Measurements from ENCODE around the gene COX6A2. TPM values are rescaled to one million over a fixed set of nuclear protein-coding genes. Genes with fewer than 3 reads are reported as not detected.
A peak's percentile ranks its signal among the peaks of the same experiment; 100 is the strongest.

COX6A2 gene
- total RNA-seq, 4 donors from 2014 or later = not detected

DNA sequence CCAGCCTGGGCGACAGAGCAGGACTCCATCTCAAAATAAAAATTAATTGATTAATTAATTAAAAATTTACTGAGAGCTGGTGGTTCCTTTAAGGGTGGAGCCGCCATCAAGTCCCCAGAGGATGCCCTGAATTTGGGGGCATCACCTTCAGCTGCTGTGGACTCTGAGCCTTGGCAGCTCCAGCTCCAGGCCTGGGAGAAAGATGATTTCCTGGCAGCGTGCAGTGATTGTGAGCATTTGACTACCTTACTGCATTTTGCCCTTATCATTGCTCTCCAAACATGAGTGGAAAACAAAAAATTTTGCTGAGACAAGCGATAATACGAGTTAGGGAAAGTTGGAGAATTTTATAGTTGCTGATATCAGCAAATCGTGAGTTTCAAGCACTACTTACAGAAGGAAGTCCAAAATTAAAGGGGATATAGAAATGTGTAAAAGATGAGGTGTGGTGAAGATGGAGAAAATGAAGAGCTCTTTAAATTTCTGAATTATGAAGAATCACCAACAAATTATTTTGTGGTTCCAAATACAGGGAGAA, 37.6 kb downstream of the COX6A2 start:
- no peaks in the 10 kb centered on the region for H3K36me3 ChIP-seq
- no peak overlapping the region for H3K4me3 ChIP-seq
- H3K27ac ChIP-seq = no peak overlapping the region
- H3K9me3 ChIP-seq = no peaks in the 10 kb centered on the region
- H3K4me1 ChIP-seq = peaks cover 3% of the 10 kb centered on the region
- DNase-seq (ENCODE audit: low spot score in 2 of 2) = no peak
- H3K27me3 ChIP-seq = peaks cover 9% of the 10 kb centered on the region
- WGBS = 64% methylated on average over 6 of the region's 6 CpGs
- TF ChIP-seq EP300 (IDR thresholded peaks at IDR 0.05) = no peak
- TF ChIP-seq POLR2AphosphoS5 (IDR thresholded peaks at IDR 0.05) = no peak
- TF ChIP-seq CTCF (IDR thresholded peaks at IDR 0.05) = no peak
- no peak for TF ChIP-seq POLR2A (IDR thresholded peaks at IDR 0.05)

- WGBS = 67% methylated on average over 2 of the region's 2 CpGs
Observed at GRCh38 chr16:31388535-31388934, 39.6 kb downstream of the COX6A2 start.

GRCh38 chr16:31386157-31386984, 41.8 kb downstream of the COX6A2 start:
- WGBS = 35% methylated on average over 6 of the region's 6 CpGs
- TF ChIP-seq EP300 (IDR thresholded peaks at IDR 0.05) = no peak
- no peak for TF ChIP-seq CTCF (IDR thresholded peaks at IDR 0.05)
- TF ChIP-seq POLR2A (IDR thresholded peaks at IDR 0.05) = no peak
- TF ChIP-seq POLR2AphosphoS5 (IDR thresholded peaks at IDR 0.05) = no peak
- peaks cover 3% of the 10 kb centered on the region for H3K4me1 ChIP-seq

More at GRCh38 chr16:31388535-31388934, 39.6 kb downstream of the COX6A2 start:
- no peak for TF ChIP-seq CTCF (IDR thresholded peaks at IDR 0.05)
- no peak for TF ChIP-seq POLR2A (IDR thresholded peaks at IDR 0.05)
- no peak for TF ChIP-seq EP300 (IDR thresholded peaks at IDR 0.05)
- TF ChIP-seq POLR2AphosphoS5 (IDR thresholded peaks at IDR 0.05) = no peak
- H3K36me3 ChIP-seq = no peaks in the 10 kb centered on the region
- H3K4me3 ChIP-seq = no peak overlapping the region
- no peak overlapping the region for H3K27ac ChIP-seq
- peaks cover 3% of the 10 kb centered on the region for H3K4me1 ChIP-seq
- H3K9me3 ChIP-seq = no peaks in the 10 kb centered on the region
- peaks cover 5% of the 10 kb centered on the region for H3K27me3 ChIP-seq
- DNase-seq (ENCODE audit: low spot score in 2 of 2) = no peak

GRCh38 chr16:31385680-31386079, 42.5 kb downstream of the COX6A2 start:
- no peaks in the 10 kb centered on the region for H3K36me3 ChIP-seq
- H3K4me3 ChIP-seq = no peak overlapping the region
- H3K9me3 ChIP-seq = no peaks in the 10 kb centered on the region
- WGBS = 81% methylated on average over 4 of the region's 4 CpGs
- no peak overlapping the region for H3K27ac ChIP-seq
- no peaks in the 10 kb centered on the region for H3K27me3 ChIP-seq
- no peak for TF ChIP-seq POLR2AphosphoS5 (IDR thresholded peaks at IDR 0.05)
- no peak for TF ChIP-seq EP300 (IDR thresholded peaks at IDR 0.05)
- no peak for TF ChIP-seq CTCF (IDR thresholded peaks at IDR 0.05)
- TF ChIP-seq POLR2A (IDR thresholded peaks at IDR 0.05) = no peak
- H3K4me1 ChIP-seq = peaks cover 3% of the 10 kb centered on the region
- DNase-seq (ENCODE audit: low spot score in 2 of 2) = no peak

More at GRCh38 chr16:31386157-31386984, 41.8 kb downstream of the COX6A2 start:
- Histone ChIP-seq H3K9me3 (no peaks in the 10 kb centered on the region), H3K4me3 (no peak overlapping the region), H3K36me3 (no peaks in the 10 kb centered on the region), H3K27ac (no peak overlapping the region), H3K27me3 (no peaks in the 10 kb centered on the region)
- DNase-seq (ENCODE audit: low spot score in 2 of 2) = no peak

DNA sequence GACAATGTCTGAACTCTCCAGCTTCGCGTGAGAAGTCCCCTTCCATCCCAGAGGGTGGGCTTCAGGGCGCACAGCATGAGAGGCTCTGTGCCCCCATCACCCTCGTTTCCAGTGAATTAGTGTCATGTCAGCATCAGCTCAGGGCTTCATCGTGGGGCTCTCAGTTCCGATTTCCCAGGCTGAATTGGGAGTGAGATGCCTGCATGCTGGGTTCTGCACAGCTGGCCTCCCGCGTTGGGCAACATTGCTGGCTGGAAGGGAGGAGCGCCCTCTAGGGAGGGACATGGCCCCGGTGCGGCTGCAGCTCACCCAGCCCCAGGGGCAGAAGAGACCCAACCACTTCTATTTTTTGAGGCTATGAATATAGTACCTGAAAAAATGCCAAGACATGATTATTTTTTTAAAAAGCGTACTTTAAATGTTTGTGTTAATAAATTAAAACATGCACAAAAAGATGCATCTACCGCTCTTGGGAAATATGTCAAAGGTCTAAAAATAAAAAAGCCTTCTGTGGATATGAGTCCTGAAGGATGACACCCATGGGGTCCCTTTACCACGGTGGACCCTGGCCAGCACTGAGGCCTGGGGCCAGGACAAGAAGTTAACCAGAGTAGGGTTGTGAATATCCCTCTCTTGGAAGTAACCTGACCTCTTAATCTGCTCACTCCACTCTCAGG, 45.5 kb downstream of the COX6A2 start:
- peaks cover 3% of the 10 kb centered on the region for H3K4me1 ChIP-seq
- H3K36me3 ChIP-seq = no peaks in the 10 kb centered on the region
- H3K27ac ChIP-seq = no peak overlapping the region
- TF ChIP-seq CTCF (IDR thresholded peaks at IDR 0.05) (peak; percentile 35 to 60), EP300 (IDR thresholded peaks at IDR 0.05) (no peak), POLR2AphosphoS5 (IDR thresholded peaks at IDR 0.05) (no peak), POLR2A (IDR thresholded peaks at IDR 0.05) (no peak)
- no peak for DNase-seq (ENCODE audit: low spot score in 2 of 2)
- H3K4me3 ChIP-seq = no peak overlapping the region
- peaks cover 2% of the 10 kb centered on the region for H3K27me3 ChIP-seq
- 18% methylated on average over 12 of the region's 14 CpGs for WGBS
- no peaks in the 10 kb centered on the region for H3K9me3 ChIP-seq

Measured in suprapubic skin (tissue), 4 donors.